Spleen (tissue), 11 donors: ENCODE measurements around the gene KCNH6. TPM values are rescaled to one million over a fixed set of nuclear protein-coding genes. Genes with fewer than 3 reads are reported as not detected.

Experiments used
- DNase-seq: peaks from one replicate; pipeline ENCODE4 v3.0.0-alpha.2; 2020
- H3K27ac ChIP-seq, 8 donors: fragments of 200-600 bp; sonication (generic) in 7 of 8; 1 replicate in 4 of 8; 2 replicates in 4 of 8; pipeline versions ENCODE4 v1.5.0 to v1.8.0; 2016 to 2021; ENCODE audit warnings: inconsistent platforms in 4 of 8, mild to moderate bottlenecking in 4 of 8, moderate library complexity in 1 of 8
- H3K27me3 ChIP-seq, 7 donors: fragments of 200-600 bp; sonication (generic) in 6 of 7; replicated peaks in 1 of 7; 1 replicate in 4 of 7; 2 replicates in 3 of 7; pipeline versions ENCODE4 v1.5.0 to v1.8.0; 2016 to 2021; ENCODE audit warnings: inconsistent platforms in 3 of 7, mild to moderate bottlenecking in 1 of 7
- H3K36me3 ChIP-seq, 6 donors: fragments of 200-600 bp; sonication (generic) in 5 of 6; 1 replicate in 4 of 6; 2 replicates in 2 of 6; pipeline versions ENCODE4 v1.5.0 to v1.8.0; 2016 to 2021; ENCODE audit warnings: inconsistent platforms in 2 of 6
- H3K4me1 ChIP-seq, 6 donors: fragments of 200-600 bp; sonication (generic) in 5 of 6; 1 replicate in 3 of 6; 2 replicates in 3 of 6; pipeline versions ENCODE4 v1.5.0 to v1.8.0; 2016 to 2021; ENCODE audit warnings: inconsistent platforms in 3 of 6
- H3K4me3 ChIP-seq, 8 donors: fragments of 200-600 bp; sonication (generic) in 7 of 8; 1 replicate in 4 of 8; 2 replicates in 4 of 8; pipeline versions ENCODE4 v1.5.0 to v1.8.0; 2016 to 2021; ENCODE audit warnings: inconsistent platforms in 4 of 8, mild to moderate bottlenecking in 4 of 8, moderate library complexity in 2 of 8
- H3K9me3 ChIP-seq, 8 donors: fragments of 200-600 bp; sonication (generic) in 7 of 8; 1 replicate in 4 of 8; 2 replicates in 4 of 8; pipeline versions ENCODE4 v1.5.0 to v1.8.0; 2016 to 2021; ENCODE audit warnings: inconsistent platforms in 4 of 8
- CTCF ChIP-seq, 11 experiments: fragments of 200-600 bp in 7 of 11; fragments of 450-650 bp in 4 of 11; sonication (generic) in 4 of 11; IDR thresholded peaks in 8 of 11; conservative IDR thresholded peaks in 3 of 11; 1 replicate in 7 of 11; 2 replicates in 4 of 11; pipeline versions ENCODE4 v1.4.0 to v1.8.0; 2016 to 2021; ENCODE audit warnings: antibody characterized with exemption in 11 of 11, inconsistent platforms in 4 of 11, mild to moderate bottlenecking in 1 of 11
- POLR2A ChIP-seq, 3 donors: fragments of 450-650 bp; IDR thresholded peaks; one replicate each; pipeline ENCODE4 v1.5.1; 2017; ENCODE audit warnings: antibody characterized with exemption in 3 of 3, mild to moderate bottlenecking in 1 of 3
- POLR2AphosphoS5 ChIP-seq, 3 donors: sonication (generic); formaldehyde crosslinking; IDR thresholded peaks; one replicate each; pipeline ENCODE4 v1.5.1; 2017; ENCODE audit warnings: antibody characterized with exemption in 3 of 3
- WGBS, 5 donors: extraction: QIAGEN DNeasy Blood & Tissue Kit in 3 of 5; methylation state at CpG; one replicate each; pipeline versions ENCODE4 v1.1.5 to v1.1.7; 2013 to 2018; 5-methylcytosine and 5-hydroxymethylcytosine counted together
- intact Hi-C: fragments of 100-400 bp; cut with DNase I; formaldehyde crosslinking; loops from one replicate; pipeline ENCODE4 v1.15.0; 2023; ENCODE audit warnings: low total_unique reads
- polyA plus RNA-seq, 3 donors: library from polyadenylated mRNA; stranded (reverse); fragments of 200-250 nt; gene quantifications; one replicate each; pipeline ENCODE4 v1.2.1, GENCODE V29; 2013
- total RNA-seq, 7 donors: library from RNA; depleted of rRNA in 3 of 7; stranded (reverse); fragments of >200 nt in 3 of 7; fragmentation: NEBNext Ultra II Directional in 4 of 7; extraction: Animal tissue kit (Norgen Biotek cat#: 25700) in 4 of 7; gene quantifications; one replicate each; pipeline versions ENCODE4 v1.1.0 to v1.2.1, GENCODE V29; 2016 to 2021
- donor health status: healthy with polysubstance abuse.
- donor health status: DM: no; HTN: no; CAD: no; lungs with moderate emphysema.
- donor health status: DM: no; HTN: no; CAD: no.
- donor health status: Bipolar disorder and iron deficiency.
- donor health status: healthy.
- donor health status: DM: no; HTN: no; CAD: no.
- donor health status: DM: yes; HTN: yes; CAD: no.

Gene KCNH6
- total and polyA plus RNA-seq, 10 donors = not detected

GRCh38 chr17:63483038-63483437 lies 40.1 kb upstream of the KCNH6 start:
- 80 to 93% (median 84%) methylated on average over 10 of the region's 10 CpGs for WGBS, 5 donors

DNA sequence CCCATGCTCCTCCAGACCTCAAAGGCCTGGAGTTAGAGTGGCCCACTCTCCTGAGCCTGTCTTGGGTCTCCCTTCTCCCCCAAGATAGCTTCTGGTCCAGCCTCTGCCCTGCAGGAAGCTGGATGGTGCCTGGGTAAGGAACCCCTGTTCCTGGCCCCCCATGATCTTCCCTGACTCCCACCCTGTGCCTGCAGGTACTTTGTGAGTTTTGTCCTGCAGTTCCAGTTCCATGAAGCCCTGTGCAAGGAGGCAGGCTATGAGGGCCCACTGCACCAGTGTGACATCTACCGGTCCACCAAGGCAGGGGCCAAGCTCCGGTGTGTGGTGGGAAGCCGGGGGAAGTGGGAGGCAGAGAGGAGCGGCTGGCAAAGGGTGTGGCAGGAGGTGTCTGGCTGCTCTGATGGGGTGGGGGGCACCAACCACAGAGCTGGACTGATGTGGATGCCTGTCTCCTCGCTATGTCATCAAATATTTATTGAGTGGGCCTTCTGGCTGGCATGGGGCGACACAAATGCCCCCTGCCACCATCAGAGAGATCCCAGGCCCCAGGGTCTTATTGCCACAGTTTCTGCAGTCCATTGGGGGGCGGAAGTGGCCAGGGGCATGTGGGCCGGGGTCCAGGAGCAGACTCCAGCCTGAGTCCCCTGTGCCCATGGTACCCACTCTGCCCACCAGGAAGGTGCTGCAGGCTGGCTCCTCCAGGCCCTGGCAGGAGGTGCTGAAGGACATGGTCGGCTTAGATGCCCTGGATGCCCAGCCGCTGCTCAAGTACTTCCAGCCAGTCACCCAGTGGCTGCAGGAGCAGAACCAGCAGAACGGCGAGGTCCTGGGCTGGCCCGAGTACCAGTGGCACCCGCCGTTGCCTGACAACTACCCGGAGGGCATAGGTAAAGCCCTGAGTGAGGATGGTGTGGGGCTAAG lies 39.2 kb upstream of the KCNH6 start:
- intact Hi-C loops = no loop called here
- TF ChIP-seq POLR2AphosphoS5 (IDR thresholded peaks at IDR 0.05) (no peak), CTCF (IDR thresholded peaks at IDR 0.05 in 8 of 11, conservative IDR thresholded peaks at IDR 0.05 in 3 of 11) (no peak), POLR2A (IDR thresholded peaks at IDR 0.05) (no peak)
- Histone ChIP-seq H3K9me3 (no peaks in the 10 kb centered on the region), H3K36me3 (no peaks in the 10 kb centered on the region), H3K4me3 (no peak overlapping the region), H3K27ac (no peak overlapping the region), H3K4me1 (peaks cover 0 to 5% (median 3%) of the 10 kb centered on the region in 6 donors), H3K27me3 (peaks cover 0 to 42% (median 5%) of the 10 kb centered on the region in 7 donors)
- no peak for DNase-seq
- 91 to 95% (median 93%) methylated on average over 5 to 16 of the region's 16 CpGs for WGBS, 5 donors

More at GRCh38 chr17:63483038-63483437, 40.1 kb upstream of the KCNH6 start:
- TF ChIP-seq POLR2A (IDR thresholded peaks at IDR 0.05) (no peak), CTCF (IDR thresholded peaks at IDR 0.05 in 8 of 11, conservative IDR thresholded peaks at IDR 0.05 in 3 of 11) (no peak), POLR2AphosphoS5 (IDR thresholded peaks at IDR 0.05) (no peak)
- intact Hi-C loops = no loop called here
- no peaks in the 10 kb centered on the region for H3K36me3 ChIP-seq
- no peak overlapping the region for H3K27ac ChIP-seq
- H3K27me3 ChIP-seq = peaks cover 0 to 51% (median 13%) of the 10 kb centered on the region in 7 donors
- no peaks in the 10 kb centered on the region for H3K9me3 ChIP-seq
- no peak for DNase-seq
- H3K4me3 ChIP-seq = no peak overlapping the region
- peaks cover 0 to 14% (median 11%) of the 10 kb centered on the region in 6 donors for H3K4me1 ChIP-seq

GRCh38 chr17:63486317-63487013 lies 36.7 kb upstream of the KCNH6 start:
- TF ChIP-seq CTCF (IDR thresholded peaks at IDR 0.05 in 8 of 11, conservative IDR thresholded peaks at IDR 0.05 in 3 of 11) (no peak), POLR2A (IDR thresholded peaks at IDR 0.05) (no peak), POLR2AphosphoS5 (IDR thresholded peaks at IDR 0.05) (no peak)
- H3K9me3 ChIP-seq = no peaks in the 10 kb centered on the region
- 75 to 81% (median 78%) methylated on average over 10 to 12 of the region's 12 CpGs for WGBS, 5 donors
- no peak for DNase-seq
- H3K4me1 ChIP-seq = no peaks in the 10 kb centered on the region
- no peak overlapping the region for H3K27ac ChIP-seq
- peaks cover 0 to 25% (median 0%) of the 10 kb centered on the region in 7 donors for H3K27me3 ChIP-seq
- H3K4me3 ChIP-seq = no peak overlapping the region
- no peaks in the 10 kb centered on the region for H3K36me3 ChIP-seq
- intact Hi-C loops = no loop called here

DNA sequence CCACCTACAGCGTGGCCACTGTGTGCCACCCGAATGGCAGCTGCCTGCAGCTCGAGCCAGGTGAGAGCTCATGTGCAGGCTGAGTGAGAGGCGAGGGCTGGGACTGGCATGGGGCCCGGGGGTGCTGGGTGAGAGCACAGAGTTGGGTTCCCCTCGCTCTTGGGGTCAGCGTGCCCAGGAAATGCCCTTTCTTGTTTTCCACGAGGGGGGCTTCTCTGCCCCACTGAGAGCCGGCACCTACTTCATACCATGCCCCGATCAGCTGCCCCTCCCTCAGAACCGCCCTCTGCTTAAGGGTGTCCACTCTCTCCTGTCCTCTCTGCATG lies 36.2 kb upstream of the KCNH6 start:
- 84 to 95% (median 89%) methylated on average over 8 to 11 of the region's 11 CpGs for WGBS, 5 donors

More for the DNA sequence above, 36.2 kb upstream of the KCNH6 start:
- no peaks in the 10 kb centered on the region for H3K4me1 ChIP-seq
- H3K27ac ChIP-seq = no peak overlapping the region
- intact Hi-C loops = no loop called here
- no peak overlapping the region for H3K4me3 ChIP-seq
- TF ChIP-seq POLR2A (IDR thresholded peaks at IDR 0.05) (no peak), POLR2AphosphoS5 (IDR thresholded peaks at IDR 0.05) (no peak), CTCF (IDR thresholded peaks at IDR 0.05 in 8 of 11, conservative IDR thresholded peaks at IDR 0.05 in 3 of 11) (no peak)
- H3K9me3 ChIP-seq = no peaks in the 10 kb centered on the region
- no peak for DNase-seq
- no peaks in the 10 kb centered on the region for H3K36me3 ChIP-seq
- peaks cover 0 to 22% (median 0%) of the 10 kb centered on the region in 7 donors for H3K27me3 ChIP-seq
